GM12878 (cell line): Measurements from ENCODE around the gene MYPN. TPM values are rescaled to one million over a fixed set of nuclear protein-coding genes. Genes with fewer than 3 reads are reported as not detected.

ENCODE experiments used
- ATAC-seq: fragments of 200-7000 bp; cut with Tn5 transposase; 3 replicates; pipeline ENCODE4 v1.9.1; 2020; ENCODE audit warnings: mild to moderate bottlenecking, moderate library complexity
- BruUV-seq: library from RNA; stranded (reverse); fragments of 400-500 nt; replicated peaks from 2 replicates; lab custom pipeline; 2021; lab: Mats Ljungman, UMichigan
- CTCF ChIA-PET: fragments of 300-600 bp; sonication (Branson Sonifier 250); formaldehyde crosslinking; extraction: SDS; loops from one replicate; lab custom pipeline; 2021; ENCODE audit warnings: inconsistent platforms; lab: Yijun Ruan, JAX
- POLR2A ChIA-PET: fragments of 350-600 bp; formaldehyde crosslinking; extraction: SDS; loops from one replicate; lab custom pipeline; 2021; ENCODE audit warnings: inconsistent platforms; lab: Charles Lee
- RAD21 ChIA-PET: fragments of 300-600 bp; sonication (Branson Sonifier 250); formaldehyde crosslinking; loops from one replicate; lab custom pipeline; 2023; ENCODE audit warnings: antibody characterized with exemption; ENCODE audit not compliant: unreplicated experiment; lab: Charles Lee
- SMC1A ChIA-PET: fragments of 300-600 bp; sonication (Branson Sonifier 250); formaldehyde crosslinking; loops from one replicate; lab custom pipeline; 2023; ENCODE audit not compliant: unreplicated experiment, uncharacterized antibody; lab: Charles Lee
- DNase-seq: peaks from one replicate; pipeline ENCODE4 v3.0.0-alpha.2; 2011; ENCODE audit warnings: low read depth, low spot score
- FAIRE-seq: peaks from 3 replicates; lab custom pipeline; 2011; peaks lifted over from hg19 to GRCh38; lab: Jason Lieb, UNC
- H2AFZ ChIP-seq: 2 replicates; pipeline ENCODE4 v1.6.0; 2011; ENCODE audit warnings: low read depth, low read length, control low read depth; ENCODE audit not compliant: control insufficient read depth
- H3K27ac ChIP-seq: 2 replicates; pipeline ENCODE4 v1.5.1; 2011; ENCODE audit warnings: control low read depth; ENCODE audit not compliant: control insufficient read depth, insufficient read depth
- H3K27me3 ChIP-seq, 2 experiments: replicated peaks in 1 of 2; 2 replicates each; pipeline versions ENCODE4 v1.6.0 to v1.6.1; 2011; ENCODE audit warnings: low read length in 1 of 2; ENCODE audit not compliant: control insufficient read depth in 2 of 2, insufficient read depth in 2 of 2
- H3K36me3 ChIP-seq, 2 experiments: 2 replicates each; pipeline ENCODE4 v1.5.1; 2011; ENCODE audit warnings: low read length in 1 of 2; ENCODE audit not compliant: control insufficient read depth in 2 of 2, insufficient read depth in 2 of 2
- H3K4me1 ChIP-seq: 2 replicates; pipeline ENCODE4 v1.6.1; 2011; ENCODE audit warnings: mild to moderate bottlenecking, low read length, moderate library complexity, mixed read lengths; ENCODE audit not compliant: control insufficient read depth, insufficient read depth
- H3K4me2 ChIP-seq: 2 replicates; pipeline ENCODE4 v1.6.0; 2011; ENCODE audit warnings: control low read depth; ENCODE audit not compliant: control insufficient read depth, insufficient read depth
- H3K4me3 ChIP-seq: fragments of 200-600 bp; sonication (generic); 2 replicates; pipeline ENCODE4 v1.5.1; 2016
- H3K79me2 ChIP-seq: 2 replicates; pipeline ENCODE4 v1.6.0; 2011; ENCODE audit warnings: low read length; ENCODE audit not compliant: control insufficient read depth, insufficient read depth
- H3K9ac ChIP-seq: 2 replicates; pipeline ENCODE4 v1.8.0; 2011; ENCODE audit warnings: low read length, control low read depth, mixed read lengths; ENCODE audit not compliant: control insufficient read depth, insufficient read depth
- H3K9me3 ChIP-seq: replicated peaks from 3 replicates; pipeline ENCODE4 v1.5.1; 2011; ENCODE audit warnings: mild to moderate bottlenecking, low read length; ENCODE audit not compliant: control insufficient read depth, insufficient read depth
- H4K20me1 ChIP-seq: 2 replicates; pipeline ENCODE4 v1.6.0; 2011; ENCODE audit not compliant: control insufficient read depth, insufficient read depth
- CEBPB ChIP-seq, 2 experiments: fragments of 150-350 bp in 1 of 2; IDR thresholded peaks; 2 replicates each; pipeline ENCODE4 v1.6.1; 2012 to 2014; ENCODE audit warnings: low read depth in 2 of 2, low read length in 2 of 2, borderline replicate concordance in 1 of 2, inconsistent platforms in 1 of 2
- EZH2 ChIP-seq: IDR thresholded peaks from 2 replicates; pipeline ENCODE4 v1.6.1; 2012; ENCODE audit warnings: low read depth, mild to moderate bottlenecking, control low read depth, inconsistent platforms, low read length, borderline replicate concordance; ENCODE audit not compliant: control insufficient read depth
- FOXK2 ChIP-seq: fragments of 450-650 bp; IDR thresholded peaks from 2 replicates; pipeline ENCODE4 v1.6.1; 2017; ENCODE audit warnings: mild to moderate bottlenecking, moderate library complexity
- HDGF ChIP-seq: fragments of 450-650 bp; IDR thresholded peaks from 2 replicates; pipeline ENCODE4 v1.6.1; 2016; ENCODE audit warnings: antibody characterized with exemption
- LARP7 ChIP-seq: fragments of 450-650 bp; IDR thresholded peaks from 2 replicates; pipeline ENCODE4 v1.6.1; 2017; ENCODE audit warnings: mild to moderate bottlenecking
- MEF2B ChIP-seq: fragments of 450-650 bp; IDR thresholded peaks from 2 replicates; pipeline ENCODE4 v1.6.1; 2018; ENCODE audit warnings: mild to moderate bottlenecking, moderate library complexity; ENCODE audit not compliant: partially characterized antibody, poor library complexity, severe bottlenecking
- MXI1 ChIP-seq: fragments of 150-350 bp; IDR thresholded peaks from 2 replicates; pipeline ENCODE4 v1.6.1; 2011; ENCODE audit warnings: low read depth, mild to moderate bottlenecking, inconsistent platforms, low read length, improper control_type of control experiment
- NFXL1 ChIP-seq: fragments of 450-650 bp; IDR thresholded peaks from 2 replicates; pipeline ENCODE4 v1.6.1; 2017; ENCODE audit warnings: antibody characterized with exemption, mild to moderate bottlenecking, borderline replicate concordance
- NFYB ChIP-seq: IDR thresholded peaks from 2 replicates; pipeline ENCODE4 v1.6.1; 2011; ENCODE audit warnings: low read depth, mild to moderate bottlenecking, low read length, improper control_type of control experiment, moderate library complexity; ENCODE audit not compliant: insufficient read depth
- PAX5 ChIP-seq: IDR thresholded peaks from 2 replicates; pipeline ENCODE4 v1.6.1; 2011; ENCODE audit warnings: low read depth, low read length, borderline replicate concordance
- PAX8 ChIP-seq: fragments of 450-650 bp; IDR thresholded peaks from 2 replicates; pipeline ENCODE4 v1.6.1; 2017; ENCODE audit warnings: mild to moderate bottlenecking, moderate library complexity
- POLR2A ChIP-seq: IDR thresholded peaks from 2 replicates; pipeline ENCODE4 v1.6.1; 2011; ENCODE audit warnings: low read depth, mild to moderate bottlenecking, low read length
- SIN3A ChIP-seq: IDR thresholded peaks from 2 replicates; pipeline ENCODE4 v1.6.1; 2012; ENCODE audit warnings: low read depth, low read length, improper control_type of control experiment
- SMAD1 ChIP-seq: fragments of 450-650 bp; IDR thresholded peaks from 2 replicates; pipeline ENCODE4 v1.6.1; 2018; ENCODE audit warnings: mild to moderate bottlenecking, low read depth; ENCODE audit not compliant: partially characterized antibody
- STAT1 ChIP-seq: fragments of 450-650 bp; conservative IDR thresholded peaks from 2 replicates; pipeline ENCODE4 v1.6.1; 2014; ENCODE audit warnings: antibody characterized with exemption, mild to moderate bottlenecking
- SUPT20H ChIP-seq: IDR thresholded peaks from 2 replicates; pipeline ENCODE4 v1.6.1; 2011; ENCODE audit warnings: low read depth, mild to moderate bottlenecking, low read length, moderate library complexity, borderline replicate concordance; ENCODE audit not compliant: control insufficient read depth
- TCF7 ChIP-seq: IDR thresholded peaks from 2 replicates; pipeline ENCODE4 v1.6.1; 2014; ENCODE audit warnings: antibody characterized with exemption, borderline replicate concordance
- ZNF217 ChIP-seq: fragments of 450-650 bp; IDR thresholded peaks from 2 replicates; pipeline ENCODE4 v1.6.1; 2017; ENCODE audit warnings: antibody characterized with exemption, mild to moderate bottlenecking
- WGBS: methylation state at CpG from one replicate; pipeline ENCODE4 v1.1.6; 2016; ENCODE audit warnings: low lambda C conversion rate; ENCODE audit not compliant: insufficient replicate concordance, insufficient coverage; ENCODE audit errors: missing lambda C conversion rate; 5-methylcytosine and 5-hydroxymethylcytosine counted together
- in situ Hi-C: fragments of 300-500 bp; cut with MboI; formaldehyde crosslinking; loops from 9 replicates; pipeline ENCODE4 v1.14.3; 2018; ENCODE audit warnings: mixed read lengths
- intact Hi-C: fragments of 100-400 bp; cut with micrococcal nuclease; formaldehyde crosslinking; loops from one replicate; pipeline ENCODE4 v1.14.2; 2022; ENCODE audit not compliant: unreplicated experiment
- polyA plus RNA-seq, 11 experiments: library from polyadenylated mRNA; depleted of rRNA in 4 of 11; unstranded in 6 of 11; stranded (reverse) in 5 of 11; fragments of >200 nt; fragmentation: Nextera tagmentation in 4 of 11; fragmentation: Illumina TruSeq in 1 of 11; extraction: Ambion mirVana in 4 of 11; extraction: Trizol in 1 of 11; gene quantifications; 1 replicate in 1 of 11; 2 replicates in 10 of 11; pipeline versions ENCODE4 v1.2.1 to v1.2.3, GENCODE V29; 2011 to 2016; ENCODE audit warnings: inconsistent platforms in 2 of 11, missing spikeins in 2 of 11, low read depth in 1 of 11
- total RNA-seq, 4 experiments: library from RNA; depleted of rRNA in 3 of 4; stranded (reverse); fragments of >200 nt in 3 of 4; fragmentation: Illumina TruSeq in 1 of 4; extraction: Trizol in 1 of 4; gene quantifications; 2 replicates each; pipeline versions ENCODE4 v1.2.1 to v1.2.3, GENCODE V29; 2013 to 2021
- TF ChIP-seq, protein P1 (sequence below): IDR thresholded peaks from 2 replicates; pipeline ENCODE4 v1.6.1; 2011; ENCODE audit warnings: borderline replicate concordance, low read depth, mild to moderate bottlenecking, moderate library complexity, low read length; ENCODE audit not compliant: insufficient read depth, poor library complexity, severe bottlenecking
- TF ChIP-seq, protein P2 (sequence below): fragments of 450-650 bp; IDR thresholded peaks from 2 replicates; pipeline ENCODE4 v1.6.1; 2017; ENCODE audit warnings: low read depth, mild to moderate bottlenecking, moderate library complexity

MYPN gene
- total and polyA plus RNA-seq, 10 of the 15 experiments (the other 5 are each of a cell fraction or from before 2014, with no cell fraction given) = 0.01 to 0.02 TPM; not detected in 8

DNA sequence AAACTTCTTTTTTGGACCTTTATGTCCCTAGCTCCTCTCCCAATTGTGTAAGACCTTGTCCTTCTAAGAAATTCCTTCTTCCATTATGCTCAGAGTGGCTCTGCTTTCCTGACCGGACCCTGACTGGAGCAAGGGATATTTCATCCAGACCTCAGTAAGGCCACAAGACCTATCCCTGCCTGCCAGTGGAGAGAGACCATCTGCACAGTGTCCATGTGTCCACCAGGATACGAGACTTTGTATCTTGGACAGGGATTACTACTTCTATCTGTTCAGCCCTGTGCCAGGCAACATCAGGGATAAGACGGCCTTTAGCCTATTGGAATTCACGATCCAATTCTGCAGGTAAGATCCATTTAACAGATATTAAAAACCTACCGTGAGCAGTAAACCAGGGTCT, 129.8 kb downstream of the MYPN start (continued):
- TF ChIP-seq MXI1 (no peak), SUPT20H (no peak), EZH2 (no peak), NFXL1 (no peak), LARP7 (no peak)

GRCh38 chr10:68239596-68240150, 130.4 kb downstream of the MYPN start:
- ATAC-seq = no peak
- H3K36me3 ChIP-seq = no peaks in the 10 kb centered on the region
- BruUV-seq = no TSS peak
- DNase-seq = no peak
- no peaks in the 10 kb centered on the region for H3K79me2 ChIP-seq
- H3K27me3 ChIP-seq = no peaks in the 10 kb centered on the region; a peak in 1 of 4 replicates
- no peaks in the 10 kb centered on the region for H3K9me3 ChIP-seq
- H2AFZ ChIP-seq = no peak overlapping the region
- in situ Hi-C loops = no loop called here
- no peak overlapping the region for H3K27ac ChIP-seq
- ChIA-PET RAD21 (no interaction called here), POLR2A (interaction anchor here (0.6 kb wide), 1 partner anchor 343 kb away, joined by 9 read pairs; no protein-coding TSS in a partner anchor), CTCF (interaction anchor here (1.1 to 1.2 kb wide), 2 partner anchors 27 to 62 kb away, joined by 3 to 4 read pairs; no protein-coding TSS in a partner anchor)
- H3K4me2 ChIP-seq = no peak overlapping the region
- H3K4me1 ChIP-seq = no peaks in the 10 kb centered on the region
- H3K9ac ChIP-seq = no peak overlapping the region
- H3K4me3 ChIP-seq = no peak overlapping the region
- 43% methylated on average over 5 of the region's 5 CpGs for WGBS
- no peak for TF ChIP-seq PAX8
- TF ChIP-seq, protein P1, sequence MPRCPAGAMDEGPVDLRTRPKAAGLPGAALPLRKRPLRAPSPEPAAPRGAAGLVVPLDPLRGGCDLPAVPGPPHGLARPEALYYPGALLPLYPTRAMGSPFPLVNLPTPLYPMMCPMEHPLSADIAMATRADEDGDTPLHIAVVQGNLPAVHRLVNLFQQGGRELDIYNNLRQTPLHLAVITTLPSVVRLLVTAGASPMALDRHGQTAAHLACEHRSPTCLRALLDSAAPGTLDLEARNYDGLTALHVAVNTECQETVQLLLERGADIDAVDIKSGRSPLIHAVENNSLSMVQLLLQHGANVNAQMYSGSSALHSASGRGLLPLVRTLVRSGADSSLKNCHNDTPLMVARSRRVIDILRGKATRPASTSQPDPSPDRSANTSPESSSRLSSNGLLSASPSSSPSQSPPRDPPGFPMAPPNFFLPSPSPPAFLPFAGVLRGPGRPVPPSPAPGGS = no peak
- TF ChIP-seq STAT1 = no peak
- no peak for TF ChIP-seq FOXK2
- TF ChIP-seq POLR2A = no peak
- TF ChIP-seq MEF2B = no peak
- no peak for TF ChIP-seq ZNF217
- no peak for TF ChIP-seq NFYB
- no peak for TF ChIP-seq HDGF
- TF ChIP-seq SMAD1 = no peak
- TF ChIP-seq SIN3A = no peak
- TF ChIP-seq PAX5 = no peak
- TF ChIP-seq, protein P2, sequence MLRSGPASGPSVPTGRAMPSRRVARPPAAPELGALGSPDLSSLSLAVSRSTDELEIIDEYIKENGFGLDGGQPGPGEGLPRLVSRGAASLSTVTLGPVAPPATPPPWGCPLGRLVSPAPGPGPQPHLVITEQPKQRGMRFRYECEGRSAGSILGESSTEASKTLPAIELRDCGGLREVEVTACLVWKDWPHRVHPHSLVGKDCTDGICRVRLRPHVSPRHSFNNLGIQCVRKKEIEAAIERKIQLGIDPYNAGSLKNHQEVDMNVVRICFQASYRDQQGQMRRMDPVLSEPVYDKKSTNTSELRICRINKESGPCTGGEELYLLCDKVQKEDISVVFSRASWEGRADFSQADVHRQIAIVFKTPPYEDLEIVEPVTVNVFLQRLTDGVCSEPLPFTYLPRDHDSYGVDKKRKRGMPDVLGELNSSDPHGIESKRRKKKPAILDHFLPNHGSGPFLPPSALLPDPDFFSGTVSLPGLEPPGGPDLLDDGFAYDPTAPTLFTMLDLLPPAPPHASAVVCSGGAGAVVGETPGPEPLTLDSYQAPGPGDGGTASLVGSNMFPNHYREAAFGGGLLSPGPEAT = no peak
- TF ChIP-seq CEBPB (IDR thresholded peaks at IDR 0.05; ENCODE audit: borderline replicate concordance in 1 of 2, low read depth in 2 of 2, low read length in 2 of 2) = no peak
- no peak for TF ChIP-seq TCF7
- TF ChIP-seq, all 136 proteins: peak for 0
- no peak for FAIRE-seq
- SMC1A ChIA-PET = no interaction called here
- intact Hi-C loops = no loop called here
- no peaks in the 10 kb centered on the region for H4K20me1 ChIP-seq
